SK-N-MC (cell line): ENCODE data around the gene RBM18.

Experiments
- EZH2 ChIP-seq: fragments of 200-600 bp; sonication (generic); IDR thresholded peaks from one replicate; pipeline ENCODE4 v1.6.1; 2017; ENCODE audit warnings: antibody characterized with exemption
- POLR2AphosphoS5 ChIP-seq: IDR thresholded peaks from 2 replicates; pipeline ENCODE4 v1.6.1; 2012; ENCODE audit warnings: mild to moderate bottlenecking, low read depth, low read length, borderline replicate concordance

DNA sequence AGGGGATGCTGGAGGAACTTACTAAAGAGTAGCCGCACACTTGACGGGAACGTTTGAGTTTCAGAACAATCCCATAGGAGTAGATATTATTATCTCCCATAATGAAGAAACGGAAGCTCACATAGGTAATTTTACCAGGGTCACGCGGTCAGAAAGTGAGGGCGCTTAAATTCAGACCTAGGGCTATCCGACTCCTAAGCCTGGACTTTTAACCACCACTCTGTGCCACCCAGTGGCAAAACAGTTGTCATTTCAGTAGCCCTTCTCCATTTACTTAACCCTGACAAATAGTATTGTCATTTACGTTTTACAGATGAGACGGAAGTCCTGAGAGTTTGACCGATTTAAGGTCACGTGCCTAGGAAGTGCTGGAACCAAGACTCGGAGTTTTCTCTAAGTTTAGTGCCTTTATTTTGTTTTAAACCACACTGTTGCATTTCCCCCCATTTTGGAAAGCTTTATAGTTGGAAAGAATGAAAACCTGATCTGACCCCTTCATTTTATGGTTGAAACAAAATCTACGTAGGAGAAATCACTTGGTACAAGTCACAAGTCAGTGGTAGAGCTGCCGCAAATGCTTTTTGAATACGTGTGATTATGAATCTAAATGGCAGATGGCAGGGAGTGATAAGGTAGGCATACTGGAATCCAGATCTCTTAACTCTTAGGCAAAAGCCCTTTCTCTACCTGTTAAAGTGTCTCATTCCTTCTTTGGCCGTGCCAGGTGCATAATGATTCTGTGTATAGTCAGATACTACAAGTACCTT is 692 bp upstream of the RBM18 start:
- TF ChIP-seq EZH2 (no peak), POLR2AphosphoS5 (no peak)
